Heart left ventricle (tissue), 13 donors: Measurements from ENCODE around the gene MRTFA.

Source experiments
- POLR2A ChIP-seq, 2 donors: fragments of 450-650 bp; IDR thresholded peaks; one replicate each; pipeline ENCODE4 v1.6.1; 2017; ENCODE audit warnings: antibody characterized with exemption in 2 of 2, mild to moderate bottlenecking in 2 of 2, moderate library complexity in 2 of 2
- TF ChIP-seq, protein P1 (sequence below), 12 donors: fragments of 200-600 bp; sonication (generic) in 4 of 12; IDR thresholded peaks; one replicate each; pipeline versions ENCODE4 v1.5.0 to v1.8.0; 2018 to 2022; ENCODE audit warnings: antibody characterized with exemption in 12 of 12, mild to moderate bottlenecking in 5 of 12
- donor health status: ischemic (EF 13 %, LVEDD 7.1; RV severe dilation, severe dysfunction).
- donor health status: DM: no; HTN: yes; CAD: no.
- donor health status: DM: no; HTN: no; CAD: no.
- donor health status: ischemic (EF 25% LVEDD 6.9; RV normal size, moderate dysfunction).
- donor health status: ischemic (EF 25% LVEDD 5.7; RV mildly dilated, moderate dysfunction).
- donor health status: ischemic (EF 35%, LVEDD 5.7; RV mildly dilated, moderate dysfunction).
- donor health status: nonischemic (EF 11% LVEDD 7.7; RV severe dilation, severe dysfunction).
- donor health status: DM: yes; HTN: yes; CAD: no.
- donor health status: PGD.
- donor health status: ischemic (EF 29% LVEDD 5.4; RV normal size, mild dysfunction).
- donor health status: nonischemic (EF 23%, LVEDD 6.1; RV moderate dilation, normal function).

GRCh38 chr22:40504285-40505249 is 132.0 kb downstream of the MRTFA start:
- TF ChIP-seq, protein P1, sequence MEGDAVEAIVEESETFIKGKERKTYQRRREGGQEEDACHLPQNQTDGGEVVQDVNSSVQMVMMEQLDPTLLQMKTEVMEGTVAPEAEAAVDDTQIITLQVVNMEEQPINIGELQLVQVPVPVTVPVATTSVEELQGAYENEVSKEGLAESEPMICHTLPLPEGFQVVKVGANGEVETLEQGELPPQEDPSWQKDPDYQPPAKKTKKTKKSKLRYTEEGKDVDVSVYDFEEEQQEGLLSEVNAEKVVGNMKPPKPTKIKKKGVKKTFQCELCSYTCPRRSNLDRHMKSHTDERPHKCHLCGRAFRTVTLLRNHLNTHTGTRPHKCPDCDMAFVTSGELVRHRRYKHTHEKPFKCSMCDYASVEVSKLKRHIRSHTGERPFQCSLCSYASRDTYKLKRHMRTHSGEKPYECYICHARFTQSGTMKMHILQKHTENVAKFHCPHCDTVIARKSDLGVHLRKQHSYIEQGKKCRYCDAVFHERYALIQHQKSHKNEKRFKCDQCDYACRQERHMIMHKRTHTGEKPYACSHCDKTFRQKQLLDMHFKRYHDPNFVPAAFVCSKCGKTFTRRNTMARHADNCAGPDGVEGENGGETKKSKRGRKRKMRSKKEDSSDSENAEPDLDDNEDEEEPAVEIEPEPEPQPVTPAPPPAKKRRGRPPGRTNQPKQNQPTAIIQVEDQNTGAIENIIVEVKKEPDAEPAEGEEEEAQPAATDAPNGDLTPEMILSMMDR (IDR thresholded peaks at IDR 0.05): no peak
- TF ChIP-seq POLR2A (IDR thresholded peaks at IDR 0.05): no peak
